ENCODE measurements around the gene TSPEAR. TPM values are rescaled to one million over a fixed set of nuclear protein-coding genes. Genes with fewer than 3 reads are reported as not detected.

The TSPEAR gene
- polyA plus RNA-seq, 1 of the 3 experiments (the other 2 are of a cell fraction) = 0.08 TPM

GRCh38 chr21:44648557-44649311, 62.6 kb downstream of the TSPEAR start:
- H3K27me3 ChIP-seq (ENCODE audit: insufficient read depth) = peaks cover 53% of the 10 kb centered on the region
- no peak overlapping the region for H3K4me2 ChIP-seq
- CTCF ChIA-PET = interaction anchor here (1.9 kb wide), 1 partner anchor 11 kb away, joined by 4 read pairs; the partner anchor contains the start of gene KRTAP10-10
- no peaks in the 10 kb centered on the region for H3K9me2 ChIP-seq
- POLR2A ChIA-PET = interaction anchor here (0.6 kb wide), 1 partner anchor 50 kb away, joined by 3 read pairs; no protein-coding TSS in a partner anchor
- no peak overlapping the region for H3K27ac ChIP-seq (ENCODE audit: low read depth in 2 of 2, low read length in 1 of 2)
- H2AFZ ChIP-seq (ENCODE audit: low read depth) = no peak overlapping the region
- DNase-seq = no peak
- H3K9ac ChIP-seq = no peak overlapping the region
- no peaks in the 10 kb centered on the region for H3K79me2 ChIP-seq (ENCODE audit: insufficient read depth)
- H3F3A ChIP-seq (replicated peaks; ENCODE audit: insufficient read depth) = no peaks in the 10 kb centered on the region
- 14% methylated on average over 24 of the region's 33 CpGs for WGBS (ENCODE audit: low lambda C conversion rate)
- H3K9me3 ChIP-seq = 0 out of 2 replicates have a peak, but pooled peaks cover 5% of the 10 kb centered on the region
- no peak overlapping the region for H3K4me3 ChIP-seq (ENCODE audit: low read depth in 2 of 2, low read length in 1 of 2)
- H4K20me1 ChIP-seq (ENCODE audit: insufficient read depth) = no peaks in the 10 kb centered on the region
- no peak for TF ChIP-seq NFIC (IDR thresholded peaks at IDR 0.05; ENCODE audit: borderline replicate concordance)
- TF ChIP-seq MXI1 (IDR thresholded peaks at IDR 0.05; ENCODE audit: low read depth, low read length) = no peak
- no peak for TF ChIP-seq CTCF (IDR thresholded peaks at IDR 0.05)
- no peak for TF ChIP-seq POLR2AphosphoS5 (IDR thresholded peaks at IDR 0.05; ENCODE audit: low read depth, low read length)
- TF ChIP-seq REST (IDR thresholded peaks at IDR 0.05; ENCODE audit: low read depth, low read length) = no peak
- TF ChIP-seq YY1 (IDR thresholded peaks at IDR 0.05; ENCODE audit: low read depth) = no peak
- no peak for TF ChIP-seq RFX5 (IDR thresholded peaks at IDR 0.05; ENCODE audit: low read length)
- no peak for TF ChIP-seq CHD2 (IDR thresholded peaks at IDR 0.05; ENCODE audit: low read length, partially characterized antibody)
- TF ChIP-seq JUND (IDR thresholded peaks at IDR 0.05) = no peak
- no peak for TF ChIP-seq MEF2A (IDR thresholded peaks at IDR 0.05; ENCODE audit: borderline replicate concordance, low read depth)
- no peak for TF ChIP-seq GATA2 (CRISPR knock-in tag; IDR thresholded peaks at IDR 0.05)
- no peak for TF ChIP-seq ZBTB33 (IDR thresholded peaks at IDR 0.05; ENCODE audit: borderline replicate concordance, low read depth)
- no peak for TF ChIP-seq FOXJ3 (CRISPR knock-in tag; IDR thresholded peaks at IDR 0.05)
- no peak for TF ChIP-seq RAD21 (IDR thresholded peaks at IDR 0.05; ENCODE audit: low read length)
- TF ChIP-seq FOSL2 (IDR thresholded peaks at IDR 0.05; ENCODE audit: borderline replicate concordance, low read depth) = no peak
- no peak for TF ChIP-seq FOXM1 (IDR thresholded peaks at IDR 0.05; ENCODE audit: low read depth)
- H3K36me3 ChIP-seq (replicated peaks in 1 of 2; ENCODE audit: control insufficient read depth in 1 of 2, insufficient read depth in 2 of 2, low read length in 1 of 2) = no peaks in the 10 kb centered on the region
- no peaks in the 10 kb centered on the region for H3K4me1 ChIP-seq (ENCODE audit: control insufficient read depth in 1 of 2, insufficient read depth in 2 of 2, low read depth in 1 of 2, low read length in 1 of 2)

Data from SK-N-SH (cell line).